ENCODE results near the gene SINHCAF.

Gene SINHCAF

GRCh38 chr12:31331242-31331641 lies 5.3 kb upstream of the SINHCAF start:
- no peak for DNase-seq

- no peak for DNase-seq
These were observed 1.0 kb upstream of the SINHCAF start for GRCh38 chr12:31326736-31327659.

GRCh38 chr12:31325524-31325875 lies 450 bp downstream of the SINHCAF start:
- DNase-seq: peak; percentile 43

- DNase-seq: peak; percentile 57
These were observed 966 bp downstream of the SINHCAF start for GRCh38 chr12:31324845-31325523.

GRCh38 chr12:31324116-31324844 lies 1.7 kb downstream of the SINHCAF start:
- peak; percentile 79 for DNase-seq

GRCh38 chr12:31323391-31324115 lies 2.4 kb downstream of the SINHCAF start:
- peak; percentile 55 for DNase-seq

- DNase-seq: no peak
These were observed 3.1 kb downstream of the SINHCAF start for GRCh38 chr12:31322801-31323207.

GRCh38 chr12:31321897-31322228 lies 4.1 kb downstream of the SINHCAF start:
- DNase-seq: no peak

GRCh38 chr12:31321186-31321896 lies 4.6 kb downstream of the SINHCAF start:
- DNase-seq: no peak

GRCh38 chr12:31318657-31319269 lies 7.2 kb downstream of the SINHCAF start:
- no peak for DNase-seq

- no peak for DNase-seq
These were observed 8.2 kb downstream of the SINHCAF start for GRCh38 chr12:31317471-31318395.

- DNase-seq: no peak
These were observed 9.1 kb downstream of the SINHCAF start for GRCh38 chr12:31316891-31317290.

- DNase-seq: no peak
These were observed 10.0 kb downstream of the SINHCAF start for GRCh38 chr12:31315784-31316465.

GRCh38 chr12:31315044-31315715 lies 10.8 kb downstream of the SINHCAF start:
- DNase-seq: no peak

- no peak for DNase-seq
These were observed 13.5 kb downstream of the SINHCAF start for GRCh38 chr12:31312431-31312830.

GRCh38 chr12:31311634-31312258 lies 14.2 kb downstream of the SINHCAF start:
- DNase-seq: no peak

GRCh38 chr12:31310488-31310887 lies 15.5 kb downstream of the SINHCAF start:
- no peak for DNase-seq

- no peak for DNase-seq
These were observed 16.7 kb downstream of the SINHCAF start for GRCh38 chr12:31309279-31309678.

- DNase-seq: no peak
These were observed 17.8 kb downstream of the SINHCAF start for GRCh38 chr12:31308116-31308515.
